Mucosa of descending colon (tissue), 3 donors: Measurements from ENCODE around the gene DCLK1. TPM values are rescaled to one million over a fixed set of nuclear protein-coding genes. Genes with fewer than 3 reads are reported as not detected.

ENCODE experiments used
- ATAC-seq: fragments of 200-7000 bp; cut with Tn5 transposase; one replicate; pipeline ENCODE4 v1.9.1; 2020; ENCODE audit warnings: mild to moderate bottlenecking, moderate library complexity
- DNase-seq, 3 donors: peaks; one replicate each; pipeline ENCODE4 v3.0.0-alpha.2; 2020
- H3K36me3 ChIP-seq: fragments of 200-600 bp; one replicate; pipeline ENCODE4 v1.8.0; 2021; ENCODE audit warnings: low read depth, mild to moderate bottlenecking
- H3K4me1 ChIP-seq: fragments of 200-600 bp; one replicate; pipeline ENCODE4 v1.8.0; 2021; ENCODE audit warnings: low read depth, mild to moderate bottlenecking
- H3K4me3 ChIP-seq: fragments of 200-600 bp; one replicate; pipeline ENCODE4 v1.8.0; 2021; ENCODE audit warnings: mild to moderate bottlenecking
- H3K9me3 ChIP-seq: fragments of 200-600 bp; one replicate; pipeline ENCODE4 v1.8.0; 2021; ENCODE audit warnings: mild to moderate bottlenecking
- intact Hi-C, 2 donors: fragments of 100-400 bp; cut with DNase I in 1 of 2; cut with micrococcal nuclease in 1 of 2; formaldehyde crosslinking; loops; one replicate each; pipeline versions ENCODE4 v1.11.0 to v1.11.1; 2022; cut with DNase I, micrococcal nuclease
- total RNA-seq, 3 donors: library from RNA; stranded (reverse); fragmentation: NEBNext Ultra II Directional in 2 of 3; extraction: Animal tissue kit (Norgen Biotek cat#: 25700) in 2 of 3; gene quantifications; one replicate each; pipeline versions ENCODE4 v1.2.1 to v1.2.4, GENCODE V29; 2021 to 2023
- TF ChIP-seq, protein P1 (sequence below): fragments of 200-600 bp; IDR thresholded peaks from one replicate; pipeline ENCODE4 v1.8.0; 2022; ENCODE audit warnings: antibody characterized with exemption, mild to moderate bottlenecking
- donor health status: DM: no; HTN: no; CAD: no; lungs with moderate emphysema.
- donor health status: DM: no; HTN: no; CAD: no.
- donor health status: DM: no; HTN: yes; CAD: no.

DCLK1 gene
- total RNA-seq, 3 donors from 2014 or later: 2.6 to 17.9 (median 12.7) TPM

DNA sequence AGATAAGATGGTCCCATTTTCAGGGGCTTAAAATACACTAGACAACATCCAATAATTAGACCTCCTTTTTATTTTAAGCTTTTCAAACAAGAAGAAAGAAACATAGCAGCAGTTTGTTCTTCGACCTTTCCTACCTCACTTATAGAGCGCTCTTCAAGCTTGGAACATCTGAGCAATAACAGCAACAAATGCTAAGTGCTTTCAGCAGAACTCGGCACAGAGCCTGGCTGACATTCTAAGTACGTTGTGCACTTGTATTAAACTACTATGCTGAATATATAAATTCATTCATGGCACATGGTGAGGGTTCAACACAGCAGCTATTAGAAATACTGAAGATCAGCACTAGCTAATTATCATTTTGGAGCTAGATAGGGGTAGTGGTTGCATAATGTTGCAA is 398.6 kb downstream of the DCLK1 start:
- no peak for ATAC-seq
- TF ChIP-seq, protein P1, sequence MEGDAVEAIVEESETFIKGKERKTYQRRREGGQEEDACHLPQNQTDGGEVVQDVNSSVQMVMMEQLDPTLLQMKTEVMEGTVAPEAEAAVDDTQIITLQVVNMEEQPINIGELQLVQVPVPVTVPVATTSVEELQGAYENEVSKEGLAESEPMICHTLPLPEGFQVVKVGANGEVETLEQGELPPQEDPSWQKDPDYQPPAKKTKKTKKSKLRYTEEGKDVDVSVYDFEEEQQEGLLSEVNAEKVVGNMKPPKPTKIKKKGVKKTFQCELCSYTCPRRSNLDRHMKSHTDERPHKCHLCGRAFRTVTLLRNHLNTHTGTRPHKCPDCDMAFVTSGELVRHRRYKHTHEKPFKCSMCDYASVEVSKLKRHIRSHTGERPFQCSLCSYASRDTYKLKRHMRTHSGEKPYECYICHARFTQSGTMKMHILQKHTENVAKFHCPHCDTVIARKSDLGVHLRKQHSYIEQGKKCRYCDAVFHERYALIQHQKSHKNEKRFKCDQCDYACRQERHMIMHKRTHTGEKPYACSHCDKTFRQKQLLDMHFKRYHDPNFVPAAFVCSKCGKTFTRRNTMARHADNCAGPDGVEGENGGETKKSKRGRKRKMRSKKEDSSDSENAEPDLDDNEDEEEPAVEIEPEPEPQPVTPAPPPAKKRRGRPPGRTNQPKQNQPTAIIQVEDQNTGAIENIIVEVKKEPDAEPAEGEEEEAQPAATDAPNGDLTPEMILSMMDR: no peak
- no peaks in the 10 kb centered on the region for H3K4me1 ChIP-seq
- intact Hi-C loops: no loop called here
- no peaks in the 10 kb centered on the region for H3K9me3 ChIP-seq
- no peak overlapping the region for H3K4me3 ChIP-seq
- DNase-seq: no peak
- no peaks in the 10 kb centered on the region for H3K36me3 ChIP-seq

DNA sequence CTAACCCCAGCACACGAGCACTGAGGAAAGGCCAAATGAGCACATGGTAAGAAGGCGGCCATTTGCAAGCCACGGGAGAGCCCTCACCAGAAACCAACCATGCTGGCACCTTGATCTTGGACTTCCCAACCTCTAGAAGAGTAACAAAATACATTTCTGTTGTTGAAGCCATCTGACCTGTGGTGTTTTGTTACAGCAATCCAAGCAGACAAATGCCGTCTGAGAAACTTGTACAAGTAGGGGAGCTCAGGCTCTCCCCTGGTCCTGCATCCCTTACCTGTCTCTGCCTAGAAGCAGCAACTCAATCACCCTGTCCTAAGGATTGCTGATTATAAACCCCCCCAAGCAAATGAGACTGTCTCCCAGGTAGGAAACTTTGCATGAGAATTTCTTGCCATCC is 399.7 kb downstream of the DCLK1 start:
- TF ChIP-seq, protein P1: no peak
- no peaks in the 10 kb centered on the region for H3K36me3 ChIP-seq
- DNase-seq (no peak), ATAC-seq (no peak)
- intact Hi-C loops: no loop called here
- H3K9me3 ChIP-seq: no peaks in the 10 kb centered on the region
- no peak overlapping the region for H3K4me3 ChIP-seq
- no peaks in the 10 kb centered on the region for H3K4me1 ChIP-seq

- ATAC-seq (no peak), DNase-seq (no peak)
- Histone ChIP-seq H3K4me1 (no peaks in the 10 kb centered on the region), H3K9me3 (no peaks in the 10 kb centered on the region), H3K4me3 (no peak overlapping the region), H3K36me3 (no peaks in the 10 kb centered on the region)
- intact Hi-C loops: no loop called here
- TF ChIP-seq, protein P1: no peak
Measured at GRCh38 chr13:35729926-35730627, 401.1 kb downstream of the DCLK1 start.

DNA sequence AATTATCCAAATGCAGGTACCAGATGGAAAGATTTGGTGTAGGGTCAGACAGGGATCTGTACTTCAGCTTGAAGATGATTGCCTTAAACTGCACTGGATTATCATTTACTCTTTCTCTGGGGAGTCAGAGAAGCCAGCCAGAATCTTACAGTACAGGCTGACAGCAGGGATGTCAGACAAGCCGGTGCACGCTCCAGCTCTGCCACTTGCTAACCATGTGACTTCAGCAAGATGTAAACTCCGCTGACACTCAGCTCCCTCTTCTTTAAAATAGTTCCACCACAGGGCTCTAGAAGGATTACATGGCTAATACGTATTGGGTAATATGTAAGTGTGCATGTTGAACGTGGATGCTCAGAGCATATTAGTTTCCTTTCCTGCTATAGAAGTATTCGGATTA is 403.3 kb downstream of the DCLK1 start:
- Histone ChIP-seq H3K9me3 (no peaks in the 10 kb centered on the region), H3K4me3 (no peak overlapping the region), H3K36me3 (no peaks in the 10 kb centered on the region), H3K4me1 (no peaks in the 10 kb centered on the region)
- DNase-seq: no peak
- intact Hi-C loops: no loop called here
- no peak for ATAC-seq
- TF ChIP-seq, protein P1: no peak

- intact Hi-C loops: no loop called here
- no peaks in the 10 kb centered on the region for H3K36me3 ChIP-seq
- TF ChIP-seq, protein P1: no peak
- DNase-seq (no peak), ATAC-seq (no peak)
- no peak overlapping the region for H3K4me3 ChIP-seq
- no peaks in the 10 kb centered on the region for H3K4me1 ChIP-seq
- no peaks in the 10 kb centered on the region for H3K9me3 ChIP-seq
Measured at GRCh38 chr13:35724446-35724845, 406.7 kb downstream of the DCLK1 start.

GRCh38 chr13:35723821-35724220 is 407.4 kb downstream of the DCLK1 start:
- Histone ChIP-seq H3K4me1 (no peaks in the 10 kb centered on the region), H3K4me3 (no peak overlapping the region), H3K36me3 (no peaks in the 10 kb centered on the region), H3K9me3 (no peaks in the 10 kb centered on the region)
- intact Hi-C loops: no loop called here
- DNase-seq: no peak
- peak; percentile 15 for ATAC-seq
- TF ChIP-seq, protein P1: no peak
